SK-N-SH (cell line): ENCODE results near the gene NRP2.

Experiments used
- RFX5 ChIP-seq: IDR thresholded peaks from 2 replicates; pipeline ENCODE4 v1.6.1; 2012; ENCODE audit warnings: mild to moderate bottlenecking, improper control_type of control experiment, low read length
- TF ChIP-seq, protein P1 (sequence below): fragments of 200-600 bp; sonication (generic); IDR thresholded peaks from 2 replicates; pipeline ENCODE4 v1.6.1; 2017; ENCODE audit warnings: antibody characterized with exemption, mild to moderate bottlenecking, moderate library complexity

DNA sequence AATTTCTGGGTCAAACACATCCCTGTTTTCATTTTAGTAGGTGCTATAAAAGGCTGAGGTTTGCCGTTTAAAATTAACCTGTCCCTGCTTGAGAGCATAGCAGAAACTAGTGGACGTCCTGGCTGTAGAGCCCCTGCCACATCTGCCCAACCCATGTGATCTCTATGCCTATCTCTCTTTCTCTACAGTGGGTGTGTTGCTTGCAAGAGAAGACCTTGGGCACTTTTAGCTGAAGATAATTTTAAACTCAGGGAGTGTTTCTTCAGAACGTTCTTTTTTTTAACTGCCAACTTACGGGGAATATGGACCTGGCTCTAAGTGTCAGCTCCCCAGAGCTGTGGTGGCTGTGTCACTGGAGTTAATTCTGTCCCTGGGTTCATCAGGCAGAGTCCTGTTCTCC, 100.6 kb downstream of the NRP2 start:
- TF ChIP-seq, protein P1, sequence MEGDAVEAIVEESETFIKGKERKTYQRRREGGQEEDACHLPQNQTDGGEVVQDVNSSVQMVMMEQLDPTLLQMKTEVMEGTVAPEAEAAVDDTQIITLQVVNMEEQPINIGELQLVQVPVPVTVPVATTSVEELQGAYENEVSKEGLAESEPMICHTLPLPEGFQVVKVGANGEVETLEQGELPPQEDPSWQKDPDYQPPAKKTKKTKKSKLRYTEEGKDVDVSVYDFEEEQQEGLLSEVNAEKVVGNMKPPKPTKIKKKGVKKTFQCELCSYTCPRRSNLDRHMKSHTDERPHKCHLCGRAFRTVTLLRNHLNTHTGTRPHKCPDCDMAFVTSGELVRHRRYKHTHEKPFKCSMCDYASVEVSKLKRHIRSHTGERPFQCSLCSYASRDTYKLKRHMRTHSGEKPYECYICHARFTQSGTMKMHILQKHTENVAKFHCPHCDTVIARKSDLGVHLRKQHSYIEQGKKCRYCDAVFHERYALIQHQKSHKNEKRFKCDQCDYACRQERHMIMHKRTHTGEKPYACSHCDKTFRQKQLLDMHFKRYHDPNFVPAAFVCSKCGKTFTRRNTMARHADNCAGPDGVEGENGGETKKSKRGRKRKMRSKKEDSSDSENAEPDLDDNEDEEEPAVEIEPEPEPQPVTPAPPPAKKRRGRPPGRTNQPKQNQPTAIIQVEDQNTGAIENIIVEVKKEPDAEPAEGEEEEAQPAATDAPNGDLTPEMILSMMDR, result no peak
- TF ChIP-seq RFX5, result no peak
